GM12864 (cell line): ENCODE measurements around the gene FAM131A.

ENCODE experiments used
- DNase-seq: peaks from one replicate; pipeline ENCODE4 v3.0.0-alpha.2; 2011; ENCODE audit warnings: low read depth
- H3K4me3 ChIP-seq: 2 replicates; pipeline ENCODE4 v1.5.1; 2011; ENCODE audit warnings: mild to moderate bottlenecking, low read depth, low read length, control low read depth
- TF ChIP-seq, protein P1 (sequence below): IDR thresholded peaks from 2 replicates; pipeline ENCODE4 v1.5.1; 2011; ENCODE audit warnings: low read depth, mild to moderate bottlenecking, moderate library complexity, low read length, control low read depth, inconsistent platforms; ENCODE audit errors: missing control alignments

The FAM131A gene

DNA sequence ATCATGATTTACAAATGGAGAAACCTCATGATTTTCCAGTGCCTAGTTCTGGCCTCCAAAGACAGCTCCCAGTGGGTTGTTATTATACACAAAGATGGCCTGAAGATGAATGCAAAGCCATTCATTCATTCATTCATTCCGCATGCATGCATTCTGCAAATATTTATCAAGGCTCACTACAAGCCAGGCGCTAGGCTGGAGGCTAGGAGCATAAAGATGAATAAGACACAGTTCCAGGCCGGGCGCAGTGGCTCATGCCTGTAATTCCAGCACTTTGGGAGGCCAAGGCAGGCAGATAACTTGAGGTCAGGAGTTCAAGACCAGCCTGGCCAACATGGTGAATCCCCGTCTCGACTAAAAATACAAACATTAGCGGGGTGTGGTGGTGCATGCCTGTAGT, 40.8 kb upstream of the FAM131A start:
- TF ChIP-seq, protein P1, sequence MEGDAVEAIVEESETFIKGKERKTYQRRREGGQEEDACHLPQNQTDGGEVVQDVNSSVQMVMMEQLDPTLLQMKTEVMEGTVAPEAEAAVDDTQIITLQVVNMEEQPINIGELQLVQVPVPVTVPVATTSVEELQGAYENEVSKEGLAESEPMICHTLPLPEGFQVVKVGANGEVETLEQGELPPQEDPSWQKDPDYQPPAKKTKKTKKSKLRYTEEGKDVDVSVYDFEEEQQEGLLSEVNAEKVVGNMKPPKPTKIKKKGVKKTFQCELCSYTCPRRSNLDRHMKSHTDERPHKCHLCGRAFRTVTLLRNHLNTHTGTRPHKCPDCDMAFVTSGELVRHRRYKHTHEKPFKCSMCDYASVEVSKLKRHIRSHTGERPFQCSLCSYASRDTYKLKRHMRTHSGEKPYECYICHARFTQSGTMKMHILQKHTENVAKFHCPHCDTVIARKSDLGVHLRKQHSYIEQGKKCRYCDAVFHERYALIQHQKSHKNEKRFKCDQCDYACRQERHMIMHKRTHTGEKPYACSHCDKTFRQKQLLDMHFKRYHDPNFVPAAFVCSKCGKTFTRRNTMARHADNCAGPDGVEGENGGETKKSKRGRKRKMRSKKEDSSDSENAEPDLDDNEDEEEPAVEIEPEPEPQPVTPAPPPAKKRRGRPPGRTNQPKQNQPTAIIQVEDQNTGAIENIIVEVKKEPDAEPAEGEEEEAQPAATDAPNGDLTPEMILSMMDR: no peak
- no peak overlapping the region for H3K4me3 ChIP-seq
- DNase-seq: no peak

DNA sequence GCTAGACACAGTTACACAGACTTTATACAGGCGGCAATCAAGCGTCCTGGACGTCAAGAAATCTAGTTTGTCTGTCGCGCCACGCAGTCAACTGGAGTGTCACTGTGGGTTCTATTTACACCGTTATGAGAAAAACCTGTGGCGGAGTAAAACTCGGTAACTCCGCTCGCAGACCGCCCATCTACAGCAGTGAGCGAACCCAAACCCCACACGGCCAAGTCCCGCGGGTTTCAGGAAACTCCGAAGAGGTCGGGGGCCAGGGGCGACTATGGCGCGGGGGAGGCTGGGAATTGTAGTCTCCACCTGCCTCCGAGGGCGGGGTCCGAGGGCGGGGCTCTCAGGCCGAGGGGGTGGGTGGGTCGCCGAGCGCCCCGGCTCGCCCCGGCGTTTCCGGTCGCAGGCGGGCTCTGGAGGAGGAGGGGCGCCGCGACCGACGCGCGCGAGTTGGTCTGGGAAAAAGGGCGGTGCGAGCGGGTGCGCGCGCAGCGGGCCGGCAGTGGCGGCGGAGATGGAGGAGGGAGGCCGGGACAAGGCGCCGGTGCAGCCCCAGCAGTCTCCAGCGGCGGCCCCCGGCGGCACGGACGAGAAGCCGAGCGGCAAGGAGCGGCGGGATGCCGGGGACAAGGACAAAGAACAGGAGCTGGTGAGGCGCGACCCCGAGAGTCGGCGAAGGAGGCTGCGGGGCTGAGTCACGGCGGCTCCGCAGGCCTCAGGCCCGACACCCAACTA, 38.5 kb upstream of the FAM131A start, which contains the start of gene PSMD2:
Gene PSMD2, plus strand, starts transcription at position 483 of the 729 bp plus-strand sequence. Its CDS starts 26 bp downstream, at position 509.
- DNase-seq: peak; percentile 86
- peak within 1 kb of the TSS; percentile 89 for H3K4me3 ChIP-seq
- TF ChIP-seq, protein P1: no peak

- TF ChIP-seq, protein P1: no peak
- peak overlapping the region; percentile 89 for H3K4me3 ChIP-seq
These were observed 37.7 kb upstream of the FAM131A start for GRCh38 chr3:184299488-184300377.

DNA sequence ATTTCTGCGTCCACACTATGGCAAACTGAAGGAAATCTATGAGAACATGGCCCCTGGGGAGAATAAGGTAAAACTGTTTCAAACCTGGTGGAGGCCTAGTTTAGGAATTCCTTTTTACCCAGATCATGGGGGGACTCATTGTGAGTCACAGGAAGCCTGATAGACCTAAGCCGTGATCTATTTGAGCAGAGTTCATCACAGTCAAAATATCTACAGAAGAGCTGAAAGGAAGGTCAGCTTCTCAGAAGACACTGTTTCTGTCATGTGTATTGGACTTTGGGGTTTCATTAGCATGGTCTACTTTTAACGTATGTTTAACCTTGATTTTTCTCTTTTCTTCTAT, 37.1 kb upstream of the FAM131A start:
- TF ChIP-seq, protein P1: no peak
- DNase-seq: no peak
- peak overlapping the region; percentile 89 for H3K4me3 ChIP-seq

More at GRCh38 chr3:184299488-184300377, 37.7 kb upstream of the FAM131A start:
- no peak for DNase-seq

- DNase-seq: no peak
- TF ChIP-seq, protein P1: peak; percentile 16
- no peak overlapping the region for H3K4me3 ChIP-seq
These were observed 31.8 kb upstream of the FAM131A start for GRCh38 chr3:184305577-184305976.

DNA sequence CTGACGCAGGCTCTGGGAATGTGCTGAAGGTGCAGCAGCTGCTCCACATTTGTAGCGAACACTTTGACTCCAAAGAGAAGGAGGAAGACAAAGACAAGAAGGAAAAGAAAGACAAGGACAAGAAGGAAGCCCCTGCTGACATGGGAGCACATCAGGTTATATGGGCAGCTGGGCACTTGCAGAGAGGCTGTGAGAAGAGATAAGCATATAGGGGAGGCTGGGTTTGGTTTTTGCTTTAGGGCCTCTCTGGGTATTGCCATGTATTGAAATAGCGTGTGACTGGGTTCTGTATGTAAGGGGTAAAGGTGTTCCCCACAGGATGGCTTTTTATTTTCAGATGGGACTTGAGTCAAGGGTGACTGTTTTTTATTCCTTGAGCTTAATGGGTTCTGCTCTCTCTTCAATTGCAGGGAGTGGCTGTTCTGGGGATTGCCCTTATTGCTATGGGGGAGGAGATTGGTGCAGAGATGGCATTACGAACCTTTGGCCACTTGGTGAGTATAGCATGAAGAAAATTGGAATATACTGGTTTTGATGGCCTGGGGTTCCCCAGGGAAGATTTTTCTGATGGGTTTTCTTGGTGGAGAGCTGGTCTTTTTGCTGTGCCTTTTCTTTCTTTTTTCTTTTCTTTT, 30.9 kb upstream of the FAM131A start:
- no peak for DNase-seq
- H3K4me3 ChIP-seq: no peak overlapping the region
- TF ChIP-seq, protein P1: no peak
